Kidney epithelial cell (primary cell): ENCODE results near the gene CALD1. TPM values are rescaled to one million over a fixed set of nuclear protein-coding genes. Genes with fewer than 3 reads are reported as not detected.

Source experiments
- DNase-seq: peaks from one replicate; pipeline ENCODE4 v3.0.0-alpha.2; 2010; ENCODE audit warnings: low read depth
- H3K27me3 ChIP-seq: 2 replicates; pipeline ENCODE4 v1.6.0; 2011; ENCODE audit warnings: low read length; ENCODE audit not compliant: control insufficient read depth, insufficient read depth
- H3K36me3 ChIP-seq: 2 replicates; pipeline ENCODE4 v1.5.1; 2011; ENCODE audit warnings: low read length; ENCODE audit not compliant: control insufficient read depth, insufficient read depth
- H3K4me3 ChIP-seq: 2 replicates; pipeline ENCODE4 v1.5.1; 2011; ENCODE audit warnings: low read depth, mild to moderate bottlenecking, control low read depth, low read length
- total RNA-seq: library from RNA; depleted of rRNA; stranded (reverse); fragments of >200 nt; gene quantifications from 2 replicates; pipeline ENCODE4 v1.2.3, GENCODE V29; 2015
- TF ChIP-seq, protein P1 (sequence below): IDR thresholded peaks from 2 replicates; pipeline ENCODE4 v1.5.1; 2011; ENCODE audit warnings: mild to moderate bottlenecking, moderate library complexity, low read length, control low read depth, inconsistent platforms; ENCODE audit not compliant: insufficient read depth, poor library complexity, severe bottlenecking

The CALD1 gene
- total RNA-seq, 1 donor from 2014 or later: 255 TPM

DNA sequence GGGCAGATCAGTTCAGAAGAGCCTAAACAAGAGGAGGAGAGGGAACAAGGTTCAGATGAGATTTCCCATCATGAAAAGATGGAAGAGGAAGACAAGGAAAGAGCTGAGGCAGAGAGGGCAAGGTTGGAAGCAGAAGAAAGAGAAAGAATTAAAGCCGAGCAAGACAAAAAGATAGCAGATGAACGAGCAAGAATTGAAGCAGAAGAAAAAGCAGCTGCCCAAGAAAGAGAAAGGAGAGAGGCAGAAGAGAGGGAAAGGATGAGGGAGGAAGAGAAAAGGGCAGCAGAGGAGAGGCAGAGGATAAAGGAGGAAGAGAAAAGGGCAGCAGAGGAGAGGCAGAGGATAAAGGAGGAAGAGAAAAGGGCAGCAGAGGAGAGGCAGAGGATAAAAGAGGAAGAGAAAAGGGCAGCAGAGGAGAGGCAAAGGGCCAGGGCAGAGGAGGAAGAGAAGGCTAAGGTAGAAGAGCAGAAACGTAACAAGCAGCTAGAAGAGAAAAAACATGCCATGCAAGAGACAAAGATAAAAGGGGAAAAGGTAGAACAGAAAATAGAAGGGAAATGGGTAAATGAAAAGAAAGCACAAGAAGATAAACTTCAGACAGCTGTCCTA, 154.1 kb downstream of the CALD1 start:
- Histone ChIP-seq H3K36me3 (peaks cover under 1% of the 10 kb centered on the region), H3K27me3 (no peaks in the 10 kb centered on the region), H3K4me3 (no peak overlapping the region)
- TF ChIP-seq, protein P1, sequence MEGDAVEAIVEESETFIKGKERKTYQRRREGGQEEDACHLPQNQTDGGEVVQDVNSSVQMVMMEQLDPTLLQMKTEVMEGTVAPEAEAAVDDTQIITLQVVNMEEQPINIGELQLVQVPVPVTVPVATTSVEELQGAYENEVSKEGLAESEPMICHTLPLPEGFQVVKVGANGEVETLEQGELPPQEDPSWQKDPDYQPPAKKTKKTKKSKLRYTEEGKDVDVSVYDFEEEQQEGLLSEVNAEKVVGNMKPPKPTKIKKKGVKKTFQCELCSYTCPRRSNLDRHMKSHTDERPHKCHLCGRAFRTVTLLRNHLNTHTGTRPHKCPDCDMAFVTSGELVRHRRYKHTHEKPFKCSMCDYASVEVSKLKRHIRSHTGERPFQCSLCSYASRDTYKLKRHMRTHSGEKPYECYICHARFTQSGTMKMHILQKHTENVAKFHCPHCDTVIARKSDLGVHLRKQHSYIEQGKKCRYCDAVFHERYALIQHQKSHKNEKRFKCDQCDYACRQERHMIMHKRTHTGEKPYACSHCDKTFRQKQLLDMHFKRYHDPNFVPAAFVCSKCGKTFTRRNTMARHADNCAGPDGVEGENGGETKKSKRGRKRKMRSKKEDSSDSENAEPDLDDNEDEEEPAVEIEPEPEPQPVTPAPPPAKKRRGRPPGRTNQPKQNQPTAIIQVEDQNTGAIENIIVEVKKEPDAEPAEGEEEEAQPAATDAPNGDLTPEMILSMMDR: no peak
- DNase-seq: no peak

DNA sequence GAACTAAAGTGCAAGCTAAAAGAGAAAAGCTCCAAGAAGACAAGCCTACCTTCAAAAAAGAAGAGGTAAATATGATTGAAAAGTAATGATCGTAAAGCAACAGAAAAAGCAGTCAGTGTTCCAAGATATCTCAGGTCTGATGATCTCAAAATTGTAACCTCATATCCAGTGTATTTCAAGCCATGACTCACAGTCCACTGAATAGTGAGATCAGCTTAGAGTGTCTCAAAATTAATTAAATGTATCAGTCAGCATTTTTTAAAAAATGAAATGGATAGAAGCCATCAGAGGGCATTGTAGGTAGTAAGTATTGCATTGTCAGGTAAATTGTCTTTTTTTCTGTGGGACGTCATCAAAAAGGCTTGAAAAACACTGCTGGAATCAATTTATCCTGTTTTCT, 156.3 kb downstream of the CALD1 start:
- DNase-seq: no peak
- H3K4me3 ChIP-seq: no peak overlapping the region
- TF ChIP-seq, protein P1: no peak
- H3K36me3 ChIP-seq: no peaks in the 10 kb centered on the region
- no peaks in the 10 kb centered on the region for H3K27me3 ChIP-seq

DNA sequence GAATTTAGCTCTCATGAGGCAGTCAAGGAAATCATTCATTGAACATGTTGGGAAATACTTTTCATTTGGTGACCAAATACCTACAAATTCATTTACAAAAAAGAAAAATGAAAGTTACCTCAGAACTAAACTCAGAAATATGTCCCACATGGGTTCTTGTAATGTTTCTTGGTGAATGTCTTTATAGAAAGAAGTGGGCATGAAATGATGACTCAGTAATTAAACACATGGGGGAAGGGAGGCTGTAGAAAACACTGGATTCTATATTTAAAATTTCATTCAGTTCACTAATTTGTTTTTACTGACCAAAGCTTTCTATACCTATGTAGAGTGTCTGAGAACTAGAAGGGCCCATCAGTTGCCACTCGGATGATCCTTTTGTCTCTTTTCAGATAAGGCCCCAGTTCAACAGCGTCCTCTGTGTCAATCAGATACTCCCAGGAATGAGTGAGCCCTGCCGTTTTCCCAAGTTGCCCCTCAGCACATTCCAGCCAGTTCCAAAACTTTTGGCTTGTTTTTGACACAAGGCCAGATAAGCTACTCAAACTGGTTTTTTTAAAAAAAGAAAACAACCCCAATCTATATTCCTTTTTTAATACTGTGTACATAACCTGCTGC, 157.6 kb downstream of the CALD1 start:
- no peaks in the 10 kb centered on the region for H3K36me3 ChIP-seq
- DNase-seq: no peak
- TF ChIP-seq, protein P1: no peak
- H3K27me3 ChIP-seq: no peaks in the 10 kb centered on the region
- H3K4me3 ChIP-seq: no peak overlapping the region

- no peak for DNase-seq
- Histone ChIP-seq H3K27me3 (no peaks in the 10 kb centered on the region), H3K36me3 (no peaks in the 10 kb centered on the region), H3K4me3 (no peak overlapping the region)
- TF ChIP-seq, protein P1: no peak
Measured at GRCh38 chr7:134938141-134938540, 158.7 kb downstream of the CALD1 start.

GRCh38 chr7:134939136-134939535, 159.7 kb downstream of the CALD1 start:
- H3K36me3 ChIP-seq: no peaks in the 10 kb centered on the region
- H3K27me3 ChIP-seq: no peaks in the 10 kb centered on the region
- TF ChIP-seq, protein P1: no peak
- no peak for DNase-seq
- H3K4me3 ChIP-seq: no peak overlapping the region

- TF ChIP-seq, protein P1: no peak
Measured at GRCh38 chr7:134940729-134941128, 161.3 kb downstream of the CALD1 start.

More at GRCh38 chr7:134940729-134941128, 161.3 kb downstream of the CALD1 start:
- Histone ChIP-seq H3K27me3 (no peaks in the 10 kb centered on the region), H3K4me3 (no peak overlapping the region), H3K36me3 (no peaks in the 10 kb centered on the region)
- no peak for DNase-seq
